AG20443 (cell line): ENCODE results near the gene SYNGAP1.
"Not testable (repeated sequence)": the region's sequence is repeated elsewhere in the genome, so short reads cannot be mapped to it uniquely, and the experiment has no call there.

ENCODE experiments used
- DNase-seq: peaks from one replicate; pipeline ENCODE4 v3.0.0; 2012; ENCODE audit warnings: low spot score, mixed read lengths

The SYNGAP1 gene

GRCh38 chr6:33477864-33478263 is 58.0 kb downstream of the SYNGAP1 start:
- no peak for DNase-seq

- no peak for DNase-seq
These were observed 61.3 kb downstream of the SYNGAP1 start for GRCh38 chr6:33481192-33481591.

DNA sequence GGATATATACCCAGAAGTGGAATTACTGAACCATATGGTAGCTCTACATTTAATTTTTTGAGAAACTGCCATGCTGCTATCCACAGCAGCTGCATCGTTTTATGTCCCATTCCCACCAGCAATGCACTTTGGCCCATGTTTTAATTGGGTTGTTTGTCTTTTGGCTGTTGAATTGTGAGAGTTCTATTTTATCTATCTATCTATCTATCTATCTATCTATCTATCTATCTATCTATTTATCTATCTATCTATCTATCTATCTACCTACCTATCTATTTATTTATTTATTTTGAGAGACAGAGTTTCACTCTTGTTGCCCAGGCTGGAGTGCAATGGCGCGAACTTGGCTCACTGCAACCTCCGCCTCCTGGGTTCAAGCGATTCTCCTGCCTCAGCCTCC is 62.8 kb downstream of the SYNGAP1 start:
- not testable (repeated sequence) for DNase-seq

DNA sequence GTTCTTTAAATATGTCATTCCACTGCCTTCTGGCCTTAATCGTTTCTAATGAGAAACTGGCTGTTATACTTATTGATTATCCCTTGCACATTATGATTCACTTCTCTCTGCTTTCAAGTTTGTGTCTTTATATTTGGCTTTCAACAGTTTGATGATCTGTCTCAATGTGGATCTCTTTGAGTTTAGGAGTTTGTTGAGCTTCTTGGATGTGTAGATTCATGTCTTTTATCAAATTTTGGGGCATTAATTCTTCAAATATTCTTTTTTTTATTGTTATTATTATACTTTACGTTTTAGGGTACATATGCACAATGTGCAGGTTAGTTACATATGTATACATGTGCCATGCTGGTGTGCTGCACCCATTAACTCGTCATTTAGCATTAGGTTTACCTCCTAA is 63.8 kb downstream of the SYNGAP1 start:
- no peak for DNase-seq

GRCh38 chr6:33484673-33485262 is 64.9 kb downstream of the SYNGAP1 start:
- not testable (repeated sequence) for DNase-seq

DNA sequence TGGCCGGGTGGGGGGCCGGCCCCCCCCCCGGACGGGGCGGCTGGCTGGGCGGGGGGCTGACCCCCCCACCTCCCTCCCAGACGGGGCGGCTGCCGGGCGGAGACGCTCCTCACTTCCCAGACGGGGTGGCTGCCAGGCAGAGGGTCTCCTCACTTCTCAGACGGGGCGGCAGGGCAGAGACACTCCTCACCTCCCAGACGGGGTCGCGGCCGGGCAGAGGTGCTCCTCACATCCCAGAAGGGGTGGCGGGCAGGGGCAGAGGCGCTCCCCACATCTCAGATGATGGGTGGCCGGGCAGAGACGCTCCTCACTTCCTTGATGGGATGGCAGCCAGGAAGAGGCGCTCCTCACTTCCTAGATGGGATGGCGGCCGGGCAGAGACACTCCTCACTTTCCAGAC is 65.8 kb downstream of the SYNGAP1 start:
- DNase-seq = not testable (repeated sequence)

DNA sequence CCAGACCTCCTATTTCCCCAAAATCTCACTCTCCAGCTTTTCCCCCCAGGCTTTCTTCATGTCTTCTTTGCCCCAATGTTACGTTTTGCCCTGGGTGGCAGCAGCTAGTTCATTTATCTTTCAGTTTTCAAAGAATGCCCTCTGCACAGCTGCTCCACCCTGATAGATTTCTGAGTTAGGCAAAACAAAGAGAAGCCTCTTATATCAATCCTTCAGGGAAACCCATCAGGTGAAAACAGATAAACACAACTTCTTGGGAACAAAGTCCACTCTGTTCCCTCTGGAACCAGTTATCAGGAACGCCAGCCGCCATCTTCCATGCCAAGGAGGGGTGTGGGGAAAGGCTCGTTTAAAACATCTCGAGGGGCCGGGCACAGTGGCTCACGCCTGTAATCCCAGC is 68.5 kb downstream of the SYNGAP1 start:
- DNase-seq = no peak

DNA sequence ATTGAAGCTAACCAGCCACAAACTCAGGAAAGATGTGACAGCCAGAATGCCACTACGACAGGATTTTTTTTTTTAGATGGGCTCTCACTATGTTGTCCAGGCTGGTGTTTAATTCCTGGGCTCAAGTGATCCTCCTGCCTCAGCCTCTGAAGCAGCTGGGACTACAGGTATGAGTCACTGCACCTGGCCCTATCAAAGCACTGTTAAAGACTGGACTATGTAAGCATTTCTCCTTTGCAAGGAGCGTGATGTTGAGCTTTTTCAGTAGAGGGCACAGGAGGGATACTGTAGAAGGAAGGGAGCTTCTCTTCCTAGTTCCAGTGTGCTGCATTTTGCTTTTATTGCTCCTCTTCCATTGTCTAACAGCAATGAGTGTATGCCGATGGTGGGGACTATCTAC is 70.3 kb downstream of the SYNGAP1 start:
- DNase-seq = no peak

- DNase-seq = no peak
These were observed 70.8 kb downstream of the SYNGAP1 start for GRCh38 chr6:33490621-33491020.

DNA sequence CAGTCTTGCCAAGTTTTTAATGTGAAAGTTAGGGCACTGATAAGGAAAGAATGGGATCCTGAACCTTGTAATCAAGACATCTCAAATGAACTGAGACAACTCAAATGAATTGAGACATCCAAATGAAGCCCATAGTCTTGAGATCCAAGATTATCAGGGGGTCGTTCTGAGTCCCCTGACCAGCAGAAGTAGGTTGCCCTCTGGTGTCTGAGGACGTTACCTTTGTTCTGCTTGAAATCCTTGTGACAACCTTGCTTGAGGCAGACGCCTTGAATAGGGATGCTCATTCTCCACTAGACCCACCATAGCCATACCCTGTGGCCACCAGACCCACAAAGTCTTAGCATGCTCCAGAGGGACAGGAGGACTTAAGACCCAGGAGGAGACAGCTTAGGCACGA is 72.2 kb downstream of the SYNGAP1 start:
- no peak for DNase-seq

GRCh38 chr6:33497157-33497556 is 77.3 kb downstream of the SYNGAP1 start:
- DNase-seq = no peak

- no peak for DNase-seq
These were observed 82.6 kb downstream of the SYNGAP1 start for GRCh38 chr6:33502486-33502885.

GRCh38 chr6:33504486-33504885 is 84.6 kb downstream of the SYNGAP1 start:
- DNase-seq = no peak
